AG20443 (cell line): ENCODE measurements around the gene ACLY.
"Not testable (repeated sequence)": the region's sequence is repeated elsewhere in the genome, so short reads cannot be mapped to it uniquely, and the experiment has no call there.

ENCODE experiments used
- DNase-seq: peaks from one replicate; pipeline ENCODE4 v3.0.0; 2012; ENCODE audit warnings: low spot score, mixed read lengths

ACLY gene

DNA sequence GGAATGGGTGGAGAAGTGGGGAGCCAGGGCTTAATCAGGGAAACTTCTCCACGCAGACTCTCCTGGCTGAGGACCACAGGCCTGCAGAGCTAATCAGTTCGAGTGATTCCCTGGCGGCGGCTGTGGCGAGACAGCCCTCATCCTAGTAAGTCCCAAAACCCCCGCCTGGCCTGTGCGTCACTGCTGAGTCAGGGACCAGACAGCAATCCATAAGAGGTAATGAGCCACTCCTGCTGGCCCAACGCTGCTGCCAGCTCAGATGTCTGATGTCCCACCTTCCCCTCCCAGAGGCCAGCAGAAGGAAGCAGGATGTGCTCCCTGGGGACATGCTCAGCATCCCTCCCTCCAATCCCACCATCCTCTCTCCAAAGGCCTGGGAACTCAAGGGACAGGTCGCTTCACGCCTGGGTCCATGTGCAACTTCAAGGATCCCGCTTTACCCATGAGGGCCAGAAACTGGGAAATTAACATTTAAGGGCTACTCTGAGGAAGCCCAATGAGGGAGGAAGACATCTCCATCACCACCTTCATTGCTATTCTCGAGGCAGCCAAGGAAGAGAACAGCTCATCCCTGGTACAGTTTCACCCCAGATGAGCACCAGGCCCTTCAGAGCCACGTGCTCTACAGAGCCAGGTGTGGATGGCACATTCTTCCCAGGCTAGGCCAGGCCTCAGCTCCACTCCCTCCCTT, 7.9 kb downstream of the ACLY start:
- DNase-seq = peak; percentile 95

GRCh38 chr17:41909088-41909487, 9.7 kb downstream of the ACLY start:
- no peak for DNase-seq

DNA sequence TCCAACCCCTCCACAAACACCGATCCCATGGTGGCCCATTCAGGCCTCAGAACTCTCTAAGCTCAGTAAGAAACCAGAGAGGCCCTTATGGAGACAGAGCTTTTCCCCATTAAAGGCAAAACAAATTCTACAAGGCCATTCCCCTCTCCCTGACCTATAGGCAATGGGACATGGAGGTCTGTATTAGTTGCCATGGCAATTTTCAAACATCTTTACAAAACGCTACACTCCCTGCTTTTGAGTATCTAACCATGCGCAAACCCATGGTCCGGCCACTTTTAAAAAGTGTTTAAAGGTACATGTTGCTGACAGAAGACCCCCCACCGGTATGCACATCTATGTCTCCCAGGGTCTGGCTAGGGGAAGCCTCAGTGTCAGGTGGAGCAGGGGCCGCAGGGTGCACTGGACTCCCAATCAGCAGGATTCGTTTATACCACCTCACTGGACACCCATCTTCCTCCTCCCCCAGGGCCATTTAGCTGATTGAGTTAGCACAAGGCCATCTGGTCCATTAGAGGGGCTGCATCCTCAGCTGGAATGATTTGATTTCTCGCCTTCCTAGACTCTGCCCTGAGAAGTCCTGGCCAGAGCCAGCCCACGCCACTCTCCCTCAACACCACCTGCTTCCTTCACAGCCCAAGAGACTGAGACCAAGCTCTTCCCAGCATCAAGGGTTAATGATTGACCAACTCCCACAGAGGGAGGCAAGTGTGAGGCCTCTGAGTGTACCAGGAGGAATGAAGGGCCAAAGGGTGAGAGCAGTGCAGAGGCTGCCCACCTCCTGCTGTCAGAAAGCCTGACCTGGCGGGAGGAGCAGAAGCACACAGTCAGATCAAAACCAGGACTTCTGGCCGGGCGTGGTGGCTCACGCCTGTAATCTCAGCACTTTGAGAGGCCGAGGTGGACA, 10.9 kb downstream of the ACLY start:
- DNase-seq = no peak

- DNase-seq = peak; percentile 63
These were observed 11.6 kb downstream of the ACLY start for GRCh38 chr17:41907185-41907556.

GRCh38 chr17:41906465-41907184, 12.1 kb downstream of the ACLY start:
- no peak for DNase-seq

GRCh38 chr17:41905172-41905571, 13.6 kb downstream of the ACLY start:
- no peak for DNase-seq

DNA sequence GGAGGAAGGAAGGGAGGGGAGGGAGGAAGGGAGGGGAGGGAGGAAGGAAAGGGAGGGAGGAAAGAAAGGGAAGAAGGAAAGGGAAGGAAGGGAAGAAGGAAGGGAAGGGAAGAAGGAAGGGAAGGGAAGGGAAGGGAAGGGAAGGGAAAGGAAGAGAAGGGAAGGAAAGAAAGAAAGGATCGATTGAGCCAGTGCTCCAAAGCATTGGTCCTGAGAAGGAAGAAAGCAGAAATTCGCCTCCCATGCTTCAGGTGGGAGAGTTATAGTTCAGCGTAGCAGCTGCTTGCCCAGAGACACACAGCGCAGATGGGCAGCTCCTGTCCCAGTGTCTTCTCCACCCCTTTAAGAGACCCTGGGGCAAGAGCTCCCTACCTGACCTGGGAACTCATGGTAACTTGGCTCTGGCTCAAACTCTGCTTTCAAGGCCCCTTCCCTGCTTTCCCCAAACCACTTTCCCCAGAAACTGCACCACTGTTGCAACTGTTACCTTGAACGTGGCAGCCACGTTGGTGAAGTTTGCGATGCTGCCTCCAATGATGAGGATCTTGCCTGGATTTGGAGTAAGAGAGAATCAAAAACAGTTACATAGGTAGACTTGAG, 14.4 kb downstream of the ACLY start:
- no peak for DNase-seq

DNA sequence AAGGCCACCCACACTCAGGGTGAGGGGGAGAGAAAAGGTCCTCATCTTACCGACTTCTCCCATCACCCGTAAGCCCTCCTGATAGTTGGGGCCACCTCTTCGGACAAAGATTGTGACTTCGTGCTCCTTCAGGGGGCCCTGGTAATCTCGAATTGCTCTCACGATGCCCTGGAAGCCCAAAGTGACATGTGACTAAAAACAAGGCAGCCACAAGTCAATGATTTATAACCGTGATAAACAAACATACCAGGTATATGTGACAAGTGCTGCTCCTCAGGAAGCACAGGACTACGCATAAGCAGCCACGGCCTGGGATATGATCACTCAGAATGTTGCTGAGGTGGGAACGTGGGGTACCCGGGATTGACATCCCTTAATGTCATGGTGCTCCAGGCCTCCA, 17.1 kb downstream of the ACLY start:
- DNase-seq = no peak

DNA sequence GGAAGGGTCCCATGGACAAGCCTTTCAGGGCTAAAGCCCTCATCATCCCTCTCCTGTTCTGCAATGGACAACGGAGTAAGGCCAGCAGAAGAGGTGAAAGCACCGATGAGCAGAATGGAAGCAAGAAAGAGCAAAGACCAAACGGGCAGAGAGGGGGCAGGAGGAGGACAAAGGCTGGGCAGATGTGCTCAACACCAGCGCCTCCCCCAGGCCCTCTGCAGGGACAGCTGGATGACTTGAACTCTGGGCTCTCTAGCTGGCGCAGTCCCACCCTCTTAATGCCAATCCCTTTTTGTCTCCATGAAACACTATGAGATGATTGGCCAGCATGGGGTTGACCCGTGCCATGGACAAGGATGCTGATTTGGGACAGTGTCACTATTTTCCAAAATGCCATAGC, 22.0 kb downstream of the ACLY start:
- DNase-seq = no peak

DNA sequence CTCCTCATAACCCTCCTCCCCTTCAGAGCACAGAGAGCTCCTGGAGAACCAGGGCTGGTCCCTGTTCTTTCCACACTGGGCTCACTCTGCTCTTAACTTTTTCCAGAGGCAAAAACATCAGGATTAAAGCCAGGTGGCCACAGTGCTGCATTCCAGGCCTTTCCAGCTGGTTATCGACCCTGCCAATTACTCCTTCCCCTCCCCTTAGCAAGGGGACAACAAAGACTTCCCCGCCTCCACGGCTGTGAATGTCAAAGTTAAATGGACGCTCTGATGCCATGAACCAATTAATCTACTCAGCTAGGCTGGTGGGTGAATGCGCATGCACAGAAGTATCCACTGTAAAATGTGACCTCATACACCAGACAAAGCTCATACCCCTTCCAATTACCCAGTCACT, 23.1 kb downstream of the ACLY start:
- DNase-seq = peak; percentile 49

DNA sequence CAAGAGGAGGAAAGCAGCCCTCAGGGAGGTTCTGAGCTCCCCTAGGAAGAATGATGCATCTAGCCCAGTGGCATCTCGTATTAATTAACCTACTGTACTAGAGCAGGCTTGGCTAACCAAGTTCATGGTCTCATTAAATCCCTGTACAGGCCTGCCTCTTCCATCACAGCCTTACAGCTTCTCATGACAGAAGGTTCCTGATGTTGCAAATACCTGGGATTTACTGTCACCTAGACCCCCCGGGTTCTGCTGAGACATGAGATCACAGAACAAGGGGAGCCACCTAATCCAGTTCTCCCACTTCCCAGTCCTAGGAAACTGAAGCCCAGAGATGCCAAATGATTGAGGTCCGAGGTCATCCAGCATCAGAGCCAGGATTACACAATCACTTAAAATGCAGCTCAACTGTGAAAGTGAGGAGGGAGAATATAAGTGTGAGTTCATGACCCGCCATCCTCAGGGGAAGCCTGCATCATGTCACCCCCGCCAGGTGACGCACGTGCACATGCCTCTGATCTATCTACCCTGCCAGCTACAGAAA, 23.9 kb downstream of the ACLY start:
- peak; percentile 77 for DNase-seq

DNA sequence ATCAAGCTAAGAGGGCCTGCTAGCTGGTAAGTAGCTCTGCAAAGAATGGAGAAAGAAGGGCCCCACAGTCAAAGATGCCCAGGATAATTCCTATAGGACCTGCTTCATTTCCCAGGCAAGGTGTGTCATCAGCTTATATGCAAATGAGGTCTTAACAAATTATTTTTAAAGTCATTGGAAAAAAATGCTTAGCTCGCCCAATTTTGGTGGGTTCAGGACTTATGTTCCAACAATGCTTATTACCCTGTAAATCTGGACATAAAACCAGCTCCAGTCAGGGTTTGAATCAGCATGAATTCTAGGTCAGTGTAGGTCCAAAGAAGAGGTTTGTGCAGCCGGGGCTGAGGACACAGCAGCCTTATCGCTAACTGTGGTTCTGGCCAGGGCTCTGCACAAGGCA, 25.4 kb downstream of the ACLY start:
- DNase-seq = no peak

GRCh38 chr17:41892021-41892376, 26.8 kb downstream of the ACLY start:
- DNase-seq = no peak

GRCh38 chr17:41891135-41892020, 27.4 kb downstream of the ACLY start:
- no peak for DNase-seq

- DNase-seq = no peak
These were observed 30.3 kb downstream of the ACLY start for GRCh38 chr17:41888332-41888965.

DNA sequence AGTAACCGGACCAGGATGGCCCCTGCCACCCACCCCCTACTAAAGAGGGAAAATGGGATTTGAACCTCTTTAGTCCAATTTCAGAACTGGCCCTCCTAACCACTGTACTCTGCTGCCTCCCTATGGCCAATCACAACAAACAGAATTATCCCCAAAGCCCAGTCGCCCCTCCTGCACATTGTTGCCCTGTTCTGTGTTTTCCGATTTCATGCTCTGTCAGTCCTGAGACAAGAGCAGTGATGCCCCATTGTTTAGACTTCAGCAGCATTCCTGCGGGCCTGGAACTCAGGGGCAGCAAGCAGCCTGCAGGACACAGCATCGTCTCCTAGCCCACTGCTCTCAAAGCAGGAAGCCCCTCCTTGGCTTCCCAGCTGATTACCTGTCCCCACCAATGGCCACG, 33.0 kb downstream of the ACLY start:
- peak; percentile 25 for DNase-seq

- no peak for DNase-seq
These were observed 36.0 kb downstream of the ACLY start for GRCh38 chr17:41882756-41883155.

DNA sequence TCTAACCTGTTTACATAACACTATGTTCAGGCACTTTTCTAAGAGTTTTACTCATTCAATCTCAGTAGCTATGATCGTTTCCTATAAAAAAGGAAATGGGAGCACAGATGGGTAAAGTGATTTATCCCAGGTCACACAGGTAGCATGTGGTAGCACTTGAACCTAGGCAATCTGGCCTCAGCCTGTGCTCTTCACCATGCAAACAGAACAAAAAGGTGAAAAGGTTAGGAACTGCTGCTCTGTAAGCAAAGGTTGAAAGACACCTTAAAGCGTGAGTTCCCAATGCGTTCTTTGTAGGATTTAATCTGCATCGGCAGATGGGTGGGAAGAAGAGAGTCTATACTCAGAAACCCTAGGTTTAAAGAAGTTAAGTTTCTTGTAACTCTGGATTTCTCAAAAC, 38.6 kb downstream of the ACLY start:
- DNase-seq = no peak

DNA sequence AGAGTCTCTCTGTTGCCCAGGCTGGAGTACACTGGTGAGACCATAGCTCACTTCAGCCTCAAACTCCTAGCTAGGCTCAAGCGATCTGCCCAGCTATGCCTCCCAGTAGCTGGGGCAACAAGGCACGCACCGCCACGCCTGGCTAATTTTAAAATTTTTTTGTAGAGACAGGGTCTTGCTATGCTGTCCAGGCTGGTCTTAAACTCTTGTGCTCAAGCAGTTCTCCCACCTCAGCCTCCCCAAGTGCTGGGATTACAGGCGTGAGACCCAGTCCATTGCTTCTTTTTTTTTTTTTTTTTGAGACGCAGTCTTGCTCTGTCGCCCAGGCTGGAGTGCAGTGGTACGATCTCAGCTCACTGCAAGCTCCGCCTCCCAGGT, 44.5 kb downstream of the ACLY start:
- not testable (repeated sequence) for DNase-seq

DNA sequence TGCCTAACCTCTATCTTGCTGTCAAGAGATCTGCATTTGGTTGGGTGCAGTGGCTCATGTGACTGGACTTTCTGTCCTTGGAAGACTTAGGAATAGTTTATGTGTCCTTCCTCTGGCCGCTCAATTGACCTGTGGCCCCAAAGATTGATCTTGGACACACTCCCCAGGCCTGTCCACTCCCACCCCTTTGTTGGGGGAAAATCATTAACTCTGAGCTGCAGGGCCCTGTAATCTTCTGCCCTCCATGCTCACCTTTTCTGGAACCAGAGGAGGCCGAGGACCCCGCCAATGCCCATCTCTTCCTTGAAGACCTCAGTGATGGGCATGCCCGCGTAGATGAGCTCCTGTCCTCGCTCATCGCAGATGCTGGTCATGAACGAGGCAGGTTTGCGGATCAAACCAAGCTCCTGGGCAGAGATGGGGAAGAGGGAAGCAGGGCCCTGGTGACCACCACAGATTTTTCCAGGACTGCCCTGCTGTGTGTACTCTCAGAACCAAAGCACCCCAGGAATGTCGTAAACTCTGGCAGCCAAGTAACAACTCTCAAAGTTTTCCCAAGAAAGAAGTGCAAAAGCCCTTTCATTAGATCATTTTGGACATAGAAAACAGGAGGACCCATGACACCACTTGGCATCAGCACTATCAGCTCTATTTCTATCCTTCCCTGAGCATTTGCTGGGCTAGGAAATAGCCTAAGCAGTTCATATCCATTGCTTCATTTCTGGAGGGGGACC, 45.0 kb downstream of the ACLY start:
- no peak for DNase-seq
